B cell (primary cell): ENCODE measurements around the gene NEBL. TPM values are rescaled to one million over a fixed set of nuclear protein-coding genes. Genes with fewer than 3 reads are reported as not detected.

Experiments used
- ATAC-seq: fragments of 200-7000 bp; cut with Tn5 transposase; one replicate; pipeline ENCODE4 v1.10.0; 2021; ENCODE audit warnings: low read depth, mild to moderate bottlenecking, moderate number of reproducible peaks, moderate library complexity
- CTCF ChIA-PET: fragments of 350-600 bp; sonication (Branson Sonifier 250); formaldehyde crosslinking; loops from one replicate; lab custom pipeline; 2021; ENCODE audit warnings: antibody characterized with exemption, inconsistent platforms; lab: Charles Lee
- POLR2A ChIA-PET: fragments of 350-600 bp; sonication (Branson Sonifier 250); formaldehyde crosslinking; loops from one replicate; lab custom pipeline; 2021; ENCODE audit warnings: antibody characterized with exemption; lab: Charles Lee
- DNase-seq: peaks from one replicate; pipeline ENCODE4 v3.0.0; 2013
- H2AFZ ChIP-seq: 2 replicates; pipeline ENCODE4 v1.6.1; 2012; ENCODE audit warnings: mild to moderate bottlenecking, low read depth, low read length; ENCODE audit not compliant: insufficient read depth, poor library complexity, severe bottlenecking
- H3K27ac ChIP-seq, 2 donors: 1 replicate in 1 of 2; 2 replicates in 1 of 2; pipeline ENCODE4 v1.5.1; 2012 to 2013; ENCODE audit warnings: low read length in 2 of 2, mild to moderate bottlenecking in 2 of 2, moderate library complexity in 1 of 2
- H3K27me3 ChIP-seq, 4 experiments: fragments of 200-600 bp in 1 of 4; sonication (generic) in 1 of 4; replicated peaks in 1 of 4; 1 replicate in 2 of 4; 2 replicates in 2 of 4; pipeline versions ENCODE4 v1.6.1 to v1.7.0; 2013 to 2016; ENCODE audit warnings: low read length in 3 of 4, mild to moderate bottlenecking in 2 of 4, mixed read lengths in 1 of 4, moderate library complexity in 1 of 4; ENCODE audit not compliant: insufficient read depth in 4 of 4, control insufficient read depth in 3 of 4; ENCODE audit errors: control extremely low read depth in 1 of 4
- H3K36me3 ChIP-seq, 2 experiments: replicated peaks in 1 of 2; 1 replicate in 1 of 2; 2 replicates in 1 of 2; pipeline versions ENCODE4 v1.6.1 to v1.7.1; 2013; ENCODE audit warnings: low read length in 1 of 2; ENCODE audit not compliant: insufficient read depth in 2 of 2, control insufficient read depth in 1 of 2; ENCODE audit errors: control extremely low read depth in 1 of 2, extremely low read depth in 1 of 2
- H3K4me1 ChIP-seq, 2 donors: fragments of 200-600 bp in 1 of 2; sonication (generic) in 1 of 2; 1 replicate in 1 of 2; 2 replicates in 1 of 2; pipeline versions ENCODE4 v1.5.1 to v1.6.1; 2013 to 2017; ENCODE audit warnings: low read length in 2 of 2; ENCODE audit not compliant: control insufficient read depth in 2 of 2, insufficient read depth in 2 of 2
- H3K4me2 ChIP-seq: replicated peaks from 2 replicates; pipeline ENCODE3; 2012; ENCODE audit warnings: mild to moderate bottlenecking, low read depth, low read length; ENCODE audit not compliant: poor library complexity, severe bottlenecking
- H3K4me3 ChIP-seq, 5 experiments: fragments of 200-600 bp in 1 of 5; sonication (generic) in 1 of 5; 1 replicate in 3 of 5; 2 replicates in 2 of 5; pipeline versions ENCODE4 v1.5.1 to v1.7.0; 2011 to 2016; ENCODE audit warnings: low read length in 4 of 5, mild to moderate bottlenecking in 4 of 5, low read depth in 2 of 5, control low read depth in 1 of 5, moderate library complexity in 1 of 5; ENCODE audit not compliant: insufficient read depth in 1 of 5; ENCODE audit errors: control extremely low read depth in 1 of 5, extremely low read depth in 1 of 5
- H3K79me2 ChIP-seq: fragments of 200-600 bp; sonication (generic); one replicate; pipeline ENCODE4 v1.6.0; 2016; ENCODE audit warnings: low read length; ENCODE audit not compliant: control insufficient read depth, insufficient read depth
- H3K9ac ChIP-seq: fragments of 200-600 bp; sonication (generic); 2 replicates; pipeline ENCODE4 v1.6.1; 2017; ENCODE audit warnings: mild to moderate bottlenecking, low read length, moderate library complexity
- H3K9me3 ChIP-seq, 3 donors: one replicate each; pipeline versions ENCODE4 v1.6.1 to v1.7.1; 2013; ENCODE audit warnings: low read length in 2 of 3; ENCODE audit not compliant: control insufficient read depth in 2 of 3, insufficient read depth in 1 of 3; ENCODE audit errors: control extremely low read depth in 1 of 3
- H4K20me1 ChIP-seq: 2 replicates; pipeline ENCODE4 v1.6.0; 2012; ENCODE audit warnings: mild to moderate bottlenecking, low read length; ENCODE audit not compliant: insufficient read depth, control insufficient read depth, poor library complexity, severe bottlenecking
- H3K27ac Mint-ChIP-seq: one replicate; pipeline ENCODE4 v1.8.0; 2021; ENCODE audit warnings: mixed read lengths
- H3K27me3 Mint-ChIP-seq: one replicate; pipeline ENCODE4 v1.8.0; 2021; ENCODE audit warnings: mixed read lengths
- H3K4me1 Mint-ChIP-seq: one replicate; pipeline ENCODE4 v1.8.0; 2021; ENCODE audit warnings: mixed read lengths
- H3K4me3 Mint-ChIP-seq: one replicate; pipeline ENCODE4 v1.8.0; 2021; ENCODE audit warnings: mixed read lengths
- H3K9me3 Mint-ChIP-seq: one replicate; pipeline ENCODE4 v1.8.0; 2022; ENCODE audit warnings: mixed read lengths; ENCODE audit not compliant: insufficient read depth
- EZH2 ChIP-seq: IDR thresholded peaks from 2 replicates; pipeline ENCODE4 v1.6.1; 2012; ENCODE audit warnings: borderline replicate concordance, low read depth, mild to moderate bottlenecking, moderate library complexity, low read length; ENCODE audit not compliant: insufficient read depth, poor library complexity, severe bottlenecking
- WGBS: methylation state at CpG from one replicate; pipeline ENCODE4 v1.1.5; 2013; ENCODE audit warnings: missing lambda C conversion rate; ENCODE audit not compliant: insufficient coverage; 5-methylcytosine and 5-hydroxymethylcytosine counted together
- intact Hi-C: fragments of 100-400 bp; cut with micrococcal nuclease; formaldehyde crosslinking; loops from one replicate; pipeline ENCODE4 v1.10.0; 2022
- polyA plus RNA-seq: library from polyadenylated mRNA; depleted of rRNA; stranded (reverse); fragments of >200 nt; gene quantifications from 2 replicates; pipeline ENCODE4 v1.2.3, GENCODE V29; 2012
- total RNA-seq, 2 donors: library from RNA; stranded (reverse); fragments of 120-200 nt in 1 of 2; gene quantifications; 1 replicate in 1 of 2; 2 replicates in 1 of 2; pipeline versions ENCODE4 v1.2.3 to v1.2.4, GENCODE V29; 2013 to 2022
- TF ChIP-seq, protein P1 (sequence below): fragments of 200-600 bp; IDR thresholded peaks from one replicate; pipeline ENCODE4 v1.8.0; 2022; ENCODE audit warnings: antibody characterized with exemption, mild to moderate bottlenecking

NEBL gene
- total and polyA plus RNA-seq, 2 donors (not counting 1 experiment from before 2014, with no cell fraction given), result not detected

DNA sequence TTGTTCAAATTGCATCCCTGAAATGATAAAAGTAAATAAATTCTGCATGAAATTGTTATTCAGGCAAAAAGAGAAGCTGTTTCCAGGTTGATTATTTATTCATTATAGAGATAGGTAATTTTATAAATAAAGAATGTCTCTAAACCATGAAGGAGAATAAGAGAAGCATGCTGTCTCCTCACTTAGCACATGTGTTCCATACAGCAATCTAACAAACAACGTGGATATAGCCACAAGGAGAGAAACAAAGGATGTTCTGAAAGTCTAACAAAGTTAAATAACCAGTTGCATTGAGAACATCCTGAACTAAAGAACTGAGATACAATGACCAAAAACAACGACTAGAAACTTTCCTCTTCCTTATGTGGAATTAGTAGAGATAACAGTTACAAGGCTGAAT is 50.8 kb downstream of the NEBL start:
- DNase-seq (no peak), ATAC-seq (no peak)
- no peak for TF ChIP-seq EZH2
- TF ChIP-seq, protein P1, sequence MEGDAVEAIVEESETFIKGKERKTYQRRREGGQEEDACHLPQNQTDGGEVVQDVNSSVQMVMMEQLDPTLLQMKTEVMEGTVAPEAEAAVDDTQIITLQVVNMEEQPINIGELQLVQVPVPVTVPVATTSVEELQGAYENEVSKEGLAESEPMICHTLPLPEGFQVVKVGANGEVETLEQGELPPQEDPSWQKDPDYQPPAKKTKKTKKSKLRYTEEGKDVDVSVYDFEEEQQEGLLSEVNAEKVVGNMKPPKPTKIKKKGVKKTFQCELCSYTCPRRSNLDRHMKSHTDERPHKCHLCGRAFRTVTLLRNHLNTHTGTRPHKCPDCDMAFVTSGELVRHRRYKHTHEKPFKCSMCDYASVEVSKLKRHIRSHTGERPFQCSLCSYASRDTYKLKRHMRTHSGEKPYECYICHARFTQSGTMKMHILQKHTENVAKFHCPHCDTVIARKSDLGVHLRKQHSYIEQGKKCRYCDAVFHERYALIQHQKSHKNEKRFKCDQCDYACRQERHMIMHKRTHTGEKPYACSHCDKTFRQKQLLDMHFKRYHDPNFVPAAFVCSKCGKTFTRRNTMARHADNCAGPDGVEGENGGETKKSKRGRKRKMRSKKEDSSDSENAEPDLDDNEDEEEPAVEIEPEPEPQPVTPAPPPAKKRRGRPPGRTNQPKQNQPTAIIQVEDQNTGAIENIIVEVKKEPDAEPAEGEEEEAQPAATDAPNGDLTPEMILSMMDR, result no peak
- H3K9me3 ChIP-seq, result no peaks in the 10 kb centered on the region
- H3K4me1 ChIP-seq, result no peaks in the 10 kb centered on the region
- intact Hi-C loops, result no loop called here
- H3K4me3 ChIP-seq, result no peak overlapping the region
- H3K27me3 ChIP-seq, result no peaks in the 10 kb centered on the region
- Mint-ChIP-seq H3K4me1 (no peaks in the 10 kb centered on the region), H3K4me3 (no peak overlapping the region), H3K9me3 (no peaks in the 10 kb centered on the region), H3K27ac (no peak overlapping the region), H3K27me3 (no peaks in the 10 kb centered on the region)
- no peak overlapping the region for H3K9ac ChIP-seq
- ChIA-PET CTCF (no interaction called here), POLR2A (no interaction called here)
- no peak overlapping the region for H2AFZ ChIP-seq
- no CpG with 5 or more reads among the region's 2 CpGs for WGBS
- H3K79me2 ChIP-seq, result no peaks in the 10 kb centered on the region
- no peaks in the 10 kb centered on the region for H3K36me3 ChIP-seq
- H3K4me2 ChIP-seq, result no peak overlapping the region
- no peaks in the 10 kb centered on the region for H4K20me1 ChIP-seq
- no peak overlapping the region for H3K27ac ChIP-seq

DNA sequence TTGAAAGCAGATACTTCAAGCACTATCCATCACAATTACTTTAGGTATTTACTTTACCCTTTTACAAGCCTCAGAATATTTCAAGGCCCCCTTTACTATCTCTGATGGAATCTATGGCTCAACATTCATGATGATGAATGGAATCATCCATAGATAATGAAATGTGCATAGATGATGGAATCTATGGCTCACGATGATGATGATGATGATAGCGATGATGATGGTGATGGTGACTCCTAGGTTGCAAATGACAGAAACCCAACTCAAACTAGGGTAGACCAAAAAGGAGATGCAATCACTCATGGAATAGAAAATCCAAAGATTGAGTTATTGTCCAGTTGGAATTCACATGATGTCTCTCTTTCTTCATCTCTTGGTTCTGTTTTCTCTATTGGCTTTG is 55.7 kb downstream of the NEBL start:
- no peak overlapping the region for H2AFZ ChIP-seq
- no peak overlapping the region for H3K4me3 ChIP-seq
- CTCF ChIA-PET, result no interaction called here
- ATAC-seq, result no peak
- Mint-ChIP-seq H3K27ac (no peak overlapping the region), H3K4me1 (no peaks in the 10 kb centered on the region), H3K27me3 (no peaks in the 10 kb centered on the region), H3K9me3 (peaks cover 2% of the 10 kb centered on the region), H3K4me3 (no peak overlapping the region)
- H3K9ac ChIP-seq, result no peak overlapping the region
- POLR2A ChIA-PET, result no interaction called here
- intact Hi-C loops, result no loop called here
- H3K79me2 ChIP-seq, result no peaks in the 10 kb centered on the region
- no peaks in the 10 kb centered on the region for H3K27me3 ChIP-seq
- H3K4me2 ChIP-seq, result no peak overlapping the region
- no peaks in the 10 kb centered on the region for H3K9me3 ChIP-seq
- no peaks in the 10 kb centered on the region for H3K4me1 ChIP-seq
- no peak for DNase-seq
- H3K36me3 ChIP-seq, result no peaks in the 10 kb centered on the region
- TF ChIP-seq, protein P1, result no peak
- TF ChIP-seq EZH2, result no peak
- no peaks in the 10 kb centered on the region for H4K20me1 ChIP-seq
- no CpG with 5 or more reads among the region's 2 CpGs for WGBS
- no peak overlapping the region for H3K27ac ChIP-seq
